ENCODE data around the gene TRIM15.

The TRIM15 gene

GRCh38 chr6:30154709-30155519 is 8.4 kb upstream of the TRIM15 start:
- Histone ChIP-seq H3K4me3 (ENCODE audit: low read depth, low read length) (no peak overlapping the region), H3K27me3 (replicated peaks) (no peaks in the 10 kb centered on the region), H3K27ac (no peak overlapping the region), H3K36me3 (replicated peaks) (no peaks in the 10 kb centered on the region)
- in situ Hi-C loops (cut with HindIII; ENCODE audit: low pct_ligation_motif_present, low sequenced_read_pairs): no loop called here
- TF ChIP-seq, protein P1, sequence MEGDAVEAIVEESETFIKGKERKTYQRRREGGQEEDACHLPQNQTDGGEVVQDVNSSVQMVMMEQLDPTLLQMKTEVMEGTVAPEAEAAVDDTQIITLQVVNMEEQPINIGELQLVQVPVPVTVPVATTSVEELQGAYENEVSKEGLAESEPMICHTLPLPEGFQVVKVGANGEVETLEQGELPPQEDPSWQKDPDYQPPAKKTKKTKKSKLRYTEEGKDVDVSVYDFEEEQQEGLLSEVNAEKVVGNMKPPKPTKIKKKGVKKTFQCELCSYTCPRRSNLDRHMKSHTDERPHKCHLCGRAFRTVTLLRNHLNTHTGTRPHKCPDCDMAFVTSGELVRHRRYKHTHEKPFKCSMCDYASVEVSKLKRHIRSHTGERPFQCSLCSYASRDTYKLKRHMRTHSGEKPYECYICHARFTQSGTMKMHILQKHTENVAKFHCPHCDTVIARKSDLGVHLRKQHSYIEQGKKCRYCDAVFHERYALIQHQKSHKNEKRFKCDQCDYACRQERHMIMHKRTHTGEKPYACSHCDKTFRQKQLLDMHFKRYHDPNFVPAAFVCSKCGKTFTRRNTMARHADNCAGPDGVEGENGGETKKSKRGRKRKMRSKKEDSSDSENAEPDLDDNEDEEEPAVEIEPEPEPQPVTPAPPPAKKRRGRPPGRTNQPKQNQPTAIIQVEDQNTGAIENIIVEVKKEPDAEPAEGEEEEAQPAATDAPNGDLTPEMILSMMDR (IDR thresholded peaks at IDR 0.05; ENCODE audit: low read depth, low read length, missing control alignments): no peak
- DNase-seq: peak; percentile 32

DNA sequence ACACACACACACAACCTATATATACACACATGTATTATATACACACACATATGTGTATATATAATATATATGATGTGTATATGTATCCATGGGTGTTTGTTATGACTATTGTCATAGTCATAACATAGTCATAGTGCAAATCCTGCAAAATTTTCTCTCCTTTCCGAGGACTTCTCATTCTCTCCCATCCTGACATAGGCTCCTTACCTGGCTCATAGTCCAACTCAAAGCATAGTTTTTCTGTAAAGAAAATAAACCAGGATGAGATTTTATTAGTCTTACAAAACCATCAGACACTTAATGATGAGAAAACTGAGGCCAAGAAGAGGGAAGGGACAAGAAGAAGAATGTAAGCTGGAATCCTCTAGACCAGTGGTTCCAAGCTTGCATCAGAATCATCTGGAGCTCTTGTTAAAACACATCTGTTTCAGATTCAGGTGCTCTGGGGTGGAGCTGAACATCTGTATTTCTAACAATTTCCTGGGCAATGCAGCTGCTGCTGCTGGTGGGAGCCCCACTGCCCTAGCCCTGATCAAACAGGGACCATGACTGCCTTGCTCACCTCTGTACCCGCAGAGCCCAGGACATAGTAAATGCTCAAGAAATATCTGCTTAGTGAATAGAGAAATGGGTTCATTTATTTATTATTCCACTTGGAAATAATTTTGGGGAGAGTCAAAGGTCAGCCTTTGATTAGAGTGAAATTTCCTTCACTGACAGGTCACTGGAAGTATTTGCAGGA is 7.7 kb upstream of the TRIM15 start:
- H3K27me3 ChIP-seq (replicated peaks): no peaks in the 10 kb centered on the region
- H3K27ac ChIP-seq: no peak overlapping the region
- DNase-seq: no peak
- H3K36me3 ChIP-seq (replicated peaks): no peaks in the 10 kb centered on the region
- in situ Hi-C loops (cut with HindIII; ENCODE audit: low pct_ligation_motif_present, low sequenced_read_pairs): no loop called here
- H3K4me3 ChIP-seq (ENCODE audit: low read depth, low read length): no peak overlapping the region
- TF ChIP-seq, protein P1 (IDR thresholded peaks at IDR 0.05; ENCODE audit: low read depth, low read length, missing control alignments): no peak

DNA sequence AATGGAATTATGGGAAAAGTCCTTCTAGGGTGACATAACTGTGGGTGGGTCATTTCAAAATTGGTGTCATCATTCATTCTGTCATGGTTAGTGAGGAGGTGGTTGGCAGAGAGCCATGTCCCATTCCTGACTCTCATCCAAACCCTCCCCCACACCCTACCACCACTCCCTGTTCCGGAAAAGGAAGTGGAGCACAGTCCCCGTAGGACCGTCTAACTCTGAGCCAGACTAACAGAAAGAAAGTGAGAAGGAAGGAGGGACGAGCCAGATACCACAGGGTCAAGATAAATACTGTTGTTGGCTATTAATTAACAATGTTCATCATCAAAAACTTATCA is 7.1 kb upstream of the TRIM15 start:
- Histone ChIP-seq H3K27me3 (replicated peaks) (no peaks in the 10 kb centered on the region), H3K27ac (no peak overlapping the region)
- DNase-seq: peak; percentile 11

GRCh38 chr6:30156774-30157173 is 6.6 kb upstream of the TRIM15 start:
- no peaks in the 10 kb centered on the region for H3K36me3 ChIP-seq (replicated peaks)
- H3K4me3 ChIP-seq (ENCODE audit: low read depth, low read length): no peak overlapping the region
- in situ Hi-C loops (cut with HindIII; ENCODE audit: low pct_ligation_motif_present, low sequenced_read_pairs): no loop called here
- TF ChIP-seq, protein P1 (IDR thresholded peaks at IDR 0.05; ENCODE audit: low read depth, low read length, missing control alignments): no peak
- DNase-seq: no peak
- no peaks in the 10 kb centered on the region for H3K27me3 ChIP-seq (replicated peaks)
- H3K27ac ChIP-seq: no peak overlapping the region

More for the DNA sequence above, 7.1 kb upstream of the TRIM15 start:
- Histone ChIP-seq H3K36me3 (replicated peaks) (no peaks in the 10 kb centered on the region), H3K4me3 (ENCODE audit: low read depth, low read length) (no peak overlapping the region)
- in situ Hi-C loops (cut with HindIII; ENCODE audit: low pct_ligation_motif_present, low sequenced_read_pairs): no loop called here
- TF ChIP-seq, protein P1 (IDR thresholded peaks at IDR 0.05; ENCODE audit: low read depth, low read length, missing control alignments): no peak

- TF ChIP-seq, protein P1 (IDR thresholded peaks at IDR 0.05; ENCODE audit: low read depth, low read length, missing control alignments): no peak
- in situ Hi-C loops (cut with HindIII; ENCODE audit: low pct_ligation_motif_present, low sequenced_read_pairs): no loop called here
- Histone ChIP-seq H3K27me3 (replicated peaks) (no peaks in the 10 kb centered on the region), H3K36me3 (replicated peaks) (no peaks in the 10 kb centered on the region), H3K27ac (no peak overlapping the region), H3K4me3 (ENCODE audit: low read depth, low read length) (no peak overlapping the region)
- DNase-seq: no peak
Measured at GRCh38 chr6:30157581-30157980, 5.8 kb upstream of the TRIM15 start.

Data from brain microvascular endothelial cell (primary cell).